ENCODE measurements around the gene DDX39A. TPM values are rescaled to one million over a fixed set of nuclear protein-coding genes. Genes with fewer than 3 reads are reported as not detected.

The DDX39A gene
- total RNA-seq, 4 donors from 2014 or later = 53.3 to 89.7 (median 59.7) TPM

DNA sequence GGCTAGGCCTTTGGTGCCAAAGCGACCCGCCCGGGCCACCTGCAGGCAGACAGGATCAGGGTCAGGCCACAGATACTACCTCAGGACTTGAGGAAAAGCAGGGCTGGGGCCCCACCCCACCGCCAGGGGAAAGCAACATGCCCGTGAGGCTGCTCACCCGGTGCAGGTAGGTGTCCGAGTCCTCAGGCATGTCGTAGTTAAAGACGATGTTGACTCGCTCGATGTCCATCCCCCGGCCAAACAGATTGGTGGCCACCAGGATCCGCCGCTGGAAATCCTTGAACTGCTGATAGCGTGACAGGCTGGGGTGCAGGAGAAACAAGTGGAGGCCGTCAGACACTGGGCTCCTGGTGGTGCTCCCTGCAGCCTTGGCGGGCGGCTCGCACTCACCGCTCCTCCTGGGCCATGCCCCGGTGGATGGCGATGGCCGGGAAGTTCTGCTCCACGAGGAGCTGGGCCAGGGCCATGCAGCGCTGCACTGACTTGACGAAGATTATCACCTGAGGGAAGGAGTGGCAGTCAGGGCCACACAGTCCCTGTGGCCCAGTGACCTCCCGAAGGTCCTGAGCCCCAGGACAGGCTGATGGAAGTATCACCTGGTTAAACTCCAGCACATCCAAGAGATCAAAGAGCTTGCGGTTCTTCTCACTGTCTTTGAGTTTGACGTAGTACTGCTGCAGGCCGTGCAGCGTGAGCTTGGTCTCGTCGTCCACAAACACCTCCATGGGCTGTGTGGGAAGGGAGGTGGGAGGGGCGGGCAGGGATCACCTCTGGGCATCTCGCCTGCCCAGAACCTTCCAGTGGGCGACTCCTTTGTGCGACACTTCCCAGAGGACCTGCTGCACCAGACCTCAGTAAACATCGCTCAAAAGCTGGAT is 9.8 kb downstream of the DDX39A start:
- Histone ChIP-seq H3K27me3 (no peaks in the 10 kb centered on the region), H3K4me1 (peaks cover 6 to 9% of the 10 kb centered on the region in 2 donors), H3K36me3 (peaks cover 60 to 62% of the 10 kb centered on the region in 2 donors), H3K27ac (no peak overlapping the region), H3K4me3 (replicated peaks in 1 of 3) (no peak overlapping the region), H3K9me3 (no peaks in the 10 kb centered on the region)
- 93 to 94% methylated on average over 23 to 26 of the region's 38 CpGs for WGBS, 2 donors
- TF ChIP-seq POLR2A (IDR thresholded peaks at IDR 0.05) (no peak), CTCF (IDR thresholded peaks at IDR 0.05) (no peak)
- intact Hi-C loops (cut with DNase I) = no loop called here
- no peak for DNase-seq

DNA sequence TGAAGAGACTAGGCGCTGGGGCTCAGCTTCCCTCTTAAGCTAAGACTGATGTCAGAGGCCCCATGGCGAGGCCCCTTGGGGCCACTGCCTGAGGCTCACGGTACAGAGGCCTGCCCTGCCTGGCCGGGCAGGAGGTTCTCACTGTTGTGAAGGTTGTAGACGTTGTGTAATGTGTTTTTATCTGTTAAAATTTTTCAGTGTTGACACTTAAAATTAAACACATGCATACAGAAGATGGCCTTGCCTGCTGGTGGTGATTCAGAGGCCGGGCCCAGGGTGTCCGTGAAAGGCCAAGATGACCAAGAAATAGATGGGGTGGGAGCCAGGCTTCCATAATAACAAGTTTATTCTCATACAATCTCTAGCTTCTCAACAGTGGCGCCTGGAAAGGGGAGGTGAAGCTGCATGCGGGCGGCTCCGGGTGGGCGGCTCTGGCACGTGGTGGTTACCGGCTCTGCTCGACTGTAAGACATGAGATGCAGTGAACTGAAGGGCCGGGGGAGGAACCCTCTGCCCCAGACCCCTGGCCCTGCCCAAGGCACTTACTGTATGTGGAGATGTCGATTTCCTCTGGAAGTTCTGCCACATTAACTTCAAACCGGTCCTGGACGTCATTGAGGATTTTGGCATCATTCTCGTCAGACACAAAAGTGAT is 10.5 kb downstream of the DDX39A start:
- Histone ChIP-seq H3K4me1 (peaks cover 3 to 4% of the 10 kb centered on the region in 2 donors), H3K36me3 (peaks cover 60 to 62% of the 10 kb centered on the region in 2 donors), H3K27ac (no peak overlapping the region), H3K9me3 (no peaks in the 10 kb centered on the region), H3K4me3 (replicated peaks in 1 of 3) (no peak overlapping the region), H3K27me3 (no peaks in the 10 kb centered on the region)
- no peak for DNase-seq
- intact Hi-C loops (cut with DNase I) = no loop called here
- TF ChIP-seq CTCF (IDR thresholded peaks at IDR 0.05) (no peak), POLR2A (IDR thresholded peaks at IDR 0.05) (no peak)
- 89 to 90% methylated on average over 19 to 20 of the region's 20 CpGs for WGBS, 2 donors

DNA sequence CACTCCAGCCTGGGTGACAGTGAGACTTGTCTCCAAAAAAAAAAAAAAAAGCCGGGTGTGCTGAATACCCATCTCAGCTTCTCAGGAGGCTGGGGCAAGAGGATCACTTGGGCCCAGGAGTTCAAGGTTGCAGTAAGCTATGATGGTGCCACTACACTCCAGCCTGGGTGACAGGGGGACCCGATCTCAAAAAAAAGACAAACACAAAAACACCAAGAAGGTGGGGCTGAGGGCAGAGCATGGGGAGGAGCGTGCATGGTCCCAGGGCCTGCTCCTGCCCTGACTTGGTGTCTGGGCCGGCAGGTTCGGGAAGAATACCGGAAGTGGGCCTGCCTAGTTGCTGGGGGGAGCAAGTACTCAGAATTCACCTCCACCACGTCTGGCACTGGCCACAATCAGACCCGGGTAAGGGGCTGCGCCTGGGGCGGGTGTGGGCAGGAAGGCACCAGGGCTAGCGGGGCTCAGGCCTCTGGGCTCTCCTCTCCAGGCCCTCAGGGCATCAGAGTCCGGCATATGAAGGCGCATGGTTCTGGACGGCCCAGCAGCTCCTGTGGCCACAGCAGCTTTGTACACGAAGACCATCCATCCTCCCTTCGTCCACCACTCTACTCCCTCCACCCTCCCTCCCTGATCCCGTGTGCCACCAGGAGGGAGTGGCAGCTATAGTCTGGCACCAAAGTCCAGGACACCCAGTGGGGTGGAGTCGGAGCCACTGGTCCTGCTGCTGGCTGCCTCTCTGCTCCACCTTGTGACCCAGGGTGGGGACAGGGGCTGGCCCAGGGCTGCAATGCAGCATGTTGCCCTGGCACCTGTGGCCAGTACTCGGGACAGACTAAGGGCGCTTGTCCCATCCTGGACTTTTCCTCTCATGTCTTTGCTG is 11.3 kb downstream of the DDX39A start:
- H3K27me3 ChIP-seq = no peaks in the 10 kb centered on the region
- H3K4me3 ChIP-seq (replicated peaks in 1 of 3) = no peak overlapping the region
- H3K36me3 ChIP-seq = peaks cover 61 to 65% of the 10 kb centered on the region in 2 donors
- no peaks in the 10 kb centered on the region for H3K9me3 ChIP-seq
- H3K27ac ChIP-seq = no peak overlapping the region
- H3K4me1 ChIP-seq = no peaks in the 10 kb centered on the region
- TF ChIP-seq CTCF (IDR thresholded peaks at IDR 0.05) = no peak
- no peak for TF ChIP-seq POLR2A (IDR thresholded peaks at IDR 0.05)
- intact Hi-C loops (cut with DNase I) = no loop called here
- 87 to 92% methylated on average over 12 to 19 of the region's 20 CpGs for WGBS, 2 donors
- DNase-seq = no peak

DNA sequence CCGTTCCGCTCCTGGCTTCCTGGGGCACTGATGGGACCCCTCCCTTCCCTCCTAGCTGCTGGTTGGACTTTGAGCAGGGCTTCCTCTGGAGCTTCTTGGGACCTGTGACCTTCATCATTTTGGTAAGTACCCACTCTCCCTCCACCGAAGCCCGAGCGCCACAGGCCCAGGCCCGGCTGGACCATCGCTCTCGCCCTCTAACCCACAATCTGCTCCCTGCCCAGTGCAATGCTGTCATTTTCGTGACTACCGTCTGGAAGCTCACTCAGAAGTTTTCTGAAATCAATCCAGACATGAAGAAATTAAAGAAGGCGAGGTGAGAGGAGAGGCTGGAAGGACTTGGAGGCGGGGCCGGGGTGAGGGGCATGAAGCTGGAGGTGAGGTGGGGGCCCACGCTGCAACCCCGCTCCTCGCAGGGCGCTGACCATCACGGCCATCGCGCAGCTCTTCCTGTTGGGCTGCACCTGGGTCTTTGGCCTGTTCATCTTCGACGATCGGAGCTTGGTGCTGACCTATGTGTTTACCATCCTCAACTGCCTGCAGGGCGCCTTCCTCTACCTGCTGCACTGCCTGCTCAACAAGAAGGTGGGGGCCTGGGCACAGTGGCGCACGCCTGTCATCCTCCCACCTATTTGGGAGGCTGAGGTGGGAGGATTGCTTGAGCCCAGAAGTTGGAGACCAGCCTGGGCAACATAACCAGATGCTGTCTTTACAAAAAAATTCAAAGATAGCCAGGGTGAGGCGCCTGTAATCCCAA is 12.3 kb downstream of the DDX39A start:
- 90 to 92% methylated on average over 17 to 26 of the region's 27 CpGs for WGBS, 2 donors
- Histone ChIP-seq H3K4me1 (no peaks in the 10 kb centered on the region), H3K4me3 (replicated peaks in 1 of 3) (no peak overlapping the region), H3K9me3 (no peaks in the 10 kb centered on the region), H3K27me3 (no peaks in the 10 kb centered on the region), H3K36me3 (peaks cover 51 to 57% of the 10 kb centered on the region in 2 donors), H3K27ac (no peak overlapping the region)
- intact Hi-C loops (cut with DNase I) = no loop called here
- no peak for TF ChIP-seq POLR2A (IDR thresholded peaks at IDR 0.05)
- TF ChIP-seq CTCF (IDR thresholded peaks at IDR 0.05) = no peak
- no peak for DNase-seq
